T-helper 1 cell (primary cell): ENCODE measurements around the gene ERBB2.

ENCODE experiments used
- DNase-seq, 5 donors: peaks; one replicate each; pipeline ENCODE4 v3.0.0-alpha.2; 2012 to 2020

The ERBB2 gene

GRCh38 chr17:39765175-39765574 is 65.3 kb downstream of the ERBB2 start:
- no peak for DNase-seq

- no peak for DNase-seq
Measured at GRCh38 chr17:39765766-39766165, 65.9 kb downstream of the ERBB2 start.

GRCh38 chr17:39767147-39767546 is 67.3 kb downstream of the ERBB2 start:
- DNase-seq, result no peak

GRCh38 chr17:39769974-39770587 is 70.2 kb downstream of the ERBB2 start:
- DNase-seq, result peak in 3 of 5 donors; percentile 36 to 96 (median 37)

GRCh38 chr17:39772415-39772814 is 72.6 kb downstream of the ERBB2 start:
- DNase-seq, result no peak

- no peak for DNase-seq
Measured at GRCh38 chr17:39772987-39773934, 73.4 kb downstream of the ERBB2 start.

GRCh38 chr17:39774047-39774446 is 74.2 kb downstream of the ERBB2 start:
- DNase-seq, result peak in 1 of 5 donors; percentile 37

GRCh38 chr17:39775031-39775430 is 75.2 kb downstream of the ERBB2 start:
- peak in 1 of 5 donors; percentile 48 for DNase-seq

- DNase-seq, result peak in 1 of 5 donors; percentile 43
Measured at GRCh38 chr17:39776252-39776651, 76.4 kb downstream of the ERBB2 start.

GRCh38 chr17:39777534-39778365 is 77.9 kb downstream of the ERBB2 start:
- peak in 1 of 5 donors; percentile 62 for DNase-seq
